ENCODE measurements around the gene RHBDD2.
"Not testable (repeated sequence)": the region's sequence is repeated elsewhere in the genome, so short reads cannot be mapped to it uniquely, and the experiment has no call there.

RHBDD2 gene

DNA sequence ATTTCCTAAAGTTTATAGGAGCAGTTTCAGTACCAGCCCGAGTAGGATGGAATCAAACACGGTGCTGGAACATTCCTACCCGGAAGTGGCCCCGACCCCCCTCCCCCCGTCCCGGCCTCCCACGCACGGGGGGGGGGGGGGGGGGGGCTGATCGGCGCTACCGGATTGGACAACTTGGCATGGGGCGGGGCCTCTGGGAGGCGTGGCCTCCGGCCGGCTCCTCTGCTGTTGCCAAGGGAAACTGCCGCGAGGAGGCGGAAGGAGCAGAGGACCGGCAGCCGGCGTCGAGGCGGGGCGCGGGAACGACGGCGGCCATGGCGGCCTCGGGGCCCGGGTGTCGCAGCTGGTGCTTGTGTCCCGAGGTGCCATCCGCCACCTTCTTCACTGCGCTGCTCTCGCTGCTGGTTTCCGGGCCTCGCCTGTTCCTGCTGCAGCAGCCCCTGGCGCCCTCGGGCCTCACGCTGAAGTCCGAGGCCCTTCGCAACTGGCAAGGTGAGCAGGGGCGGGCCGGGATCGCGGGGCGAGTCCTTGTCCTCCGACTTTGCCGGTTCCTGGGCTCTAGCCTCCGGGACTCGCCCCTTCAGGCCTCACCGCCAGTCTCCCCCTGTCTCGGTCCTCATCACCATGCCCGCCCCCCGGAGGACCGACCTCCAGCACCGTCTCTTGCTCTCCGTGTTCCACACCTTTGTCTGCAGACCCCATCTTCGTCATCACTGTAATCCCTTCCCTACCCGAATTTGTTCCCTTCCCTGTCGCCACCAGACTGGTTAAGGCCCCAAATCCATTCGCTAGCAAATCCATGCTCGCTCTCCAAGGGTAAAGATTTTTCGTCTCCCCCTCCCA is at the start of gene RHBDD2:
TSS of gene RHBDD2 (plus strand) at position 266 of the 843 bp plus-strand sequence. CDS start at position 315, 49 bp downstream.
- DNase-seq: peak; percentile 93

GRCh38 chr7:75829656-75830055 is 49.2 kb upstream of the RHBDD2 start:
- not testable (repeated sequence) for DNase-seq

GRCh38 chr7:75830978-75831377 is 47.9 kb upstream of the RHBDD2 start:
- DNase-seq: no peak

- not testable (repeated sequence) for DNase-seq
Measured at GRCh38 chr7:75833662-75834061, 45.2 kb upstream of the RHBDD2 start.

DNA sequence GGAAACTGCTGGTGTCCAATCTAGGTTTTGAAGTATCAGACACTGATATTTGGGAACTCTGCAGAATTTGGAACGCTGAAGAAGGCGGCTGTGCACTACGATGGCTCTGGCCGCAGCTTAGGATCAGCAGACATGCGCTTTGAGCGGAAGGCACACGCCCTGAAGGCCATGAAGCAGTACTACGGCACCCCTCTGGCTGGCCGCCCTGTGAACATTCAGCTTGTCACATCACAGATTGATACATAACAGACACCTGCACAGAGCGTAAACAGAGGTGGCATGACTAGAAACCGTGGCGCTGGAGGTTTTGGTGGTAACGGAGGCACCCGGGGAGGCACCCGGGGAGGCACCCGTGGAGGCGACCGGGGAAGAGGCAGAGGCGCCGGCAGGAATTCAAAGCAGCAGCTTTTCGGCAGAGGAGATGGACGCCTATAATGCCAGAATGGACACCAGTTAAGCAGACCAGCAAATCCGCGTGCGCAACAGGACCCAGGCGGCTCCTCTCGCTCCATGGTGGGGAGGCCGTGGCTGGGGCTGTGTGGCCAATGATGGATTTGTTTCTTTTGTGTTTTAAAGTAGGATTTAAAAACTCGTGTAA is 43.0 kb upstream of the RHBDD2 start:
- DNase-seq: no peak

DNA sequence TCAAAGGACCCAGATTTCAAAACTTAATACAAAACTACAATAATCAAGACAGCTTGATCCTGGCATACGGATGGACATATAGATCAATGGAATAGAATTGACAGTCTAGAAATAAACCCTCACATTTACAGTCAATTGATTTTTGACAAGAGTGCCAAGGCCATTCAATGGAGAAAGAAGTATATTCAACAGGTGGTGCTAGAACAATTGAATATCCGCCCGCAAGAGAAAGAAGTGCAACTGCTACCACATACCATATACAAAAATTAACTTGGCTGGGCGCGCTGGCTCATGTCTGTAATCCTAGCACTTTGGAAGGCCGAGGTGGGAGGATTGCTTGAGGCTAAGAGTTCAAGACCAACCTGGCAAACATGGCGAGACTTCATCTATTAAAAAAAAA is 42.0 kb upstream of the RHBDD2 start:
- no peak for DNase-seq

DNA sequence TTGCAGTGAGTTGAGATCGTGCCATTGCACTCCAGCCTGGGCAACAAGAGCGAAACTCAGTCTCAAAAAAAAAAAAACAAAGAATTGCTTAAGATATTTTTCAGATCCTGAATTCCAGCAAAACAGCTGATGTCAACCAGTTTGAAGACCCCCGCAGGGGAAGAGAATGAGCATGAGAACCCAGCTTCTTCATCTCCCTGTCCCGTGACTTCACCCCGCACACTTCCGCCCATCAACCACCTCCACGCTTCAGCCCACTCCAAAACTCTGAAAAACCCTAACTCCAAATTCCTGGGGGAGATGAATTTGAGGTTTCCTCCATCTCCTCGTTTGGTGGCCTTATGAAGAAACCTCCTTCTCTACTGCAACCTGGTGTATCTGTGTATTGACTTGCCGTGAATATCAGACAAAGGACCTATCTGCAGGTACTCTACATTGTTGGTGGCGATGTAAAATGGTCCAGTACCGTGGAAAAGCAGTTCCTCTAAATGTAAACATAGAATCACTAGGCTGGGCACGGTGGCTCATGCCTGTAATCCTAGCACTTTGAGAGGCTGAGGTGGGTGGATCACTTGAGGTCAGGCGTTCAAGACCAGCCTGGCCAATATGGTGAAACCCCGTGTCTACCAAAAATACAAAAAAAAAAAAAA is 40.4 kb upstream of the RHBDD2 start:
- DNase-seq: not testable (repeated sequence)

DNA sequence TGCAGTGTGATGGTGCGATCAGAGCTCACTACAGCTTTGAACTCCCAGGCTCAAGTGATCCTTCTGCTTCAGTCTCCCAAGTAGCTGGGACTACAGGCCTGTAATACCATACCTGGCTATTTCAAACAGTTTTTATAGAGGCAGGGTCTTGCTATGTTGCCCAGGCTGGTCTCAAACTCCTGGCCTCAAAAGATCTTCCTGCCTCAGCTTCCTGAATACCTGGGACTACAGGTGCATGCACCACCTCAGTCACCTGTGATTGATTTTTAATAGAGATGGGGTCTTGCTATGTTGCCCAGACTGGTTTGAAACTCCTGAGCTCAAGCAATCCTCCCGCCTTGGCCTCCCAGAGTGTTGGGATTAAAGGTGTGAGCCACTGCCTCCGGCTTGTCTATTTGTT is 38.8 kb upstream of the RHBDD2 start:
- no peak for DNase-seq

DNA sequence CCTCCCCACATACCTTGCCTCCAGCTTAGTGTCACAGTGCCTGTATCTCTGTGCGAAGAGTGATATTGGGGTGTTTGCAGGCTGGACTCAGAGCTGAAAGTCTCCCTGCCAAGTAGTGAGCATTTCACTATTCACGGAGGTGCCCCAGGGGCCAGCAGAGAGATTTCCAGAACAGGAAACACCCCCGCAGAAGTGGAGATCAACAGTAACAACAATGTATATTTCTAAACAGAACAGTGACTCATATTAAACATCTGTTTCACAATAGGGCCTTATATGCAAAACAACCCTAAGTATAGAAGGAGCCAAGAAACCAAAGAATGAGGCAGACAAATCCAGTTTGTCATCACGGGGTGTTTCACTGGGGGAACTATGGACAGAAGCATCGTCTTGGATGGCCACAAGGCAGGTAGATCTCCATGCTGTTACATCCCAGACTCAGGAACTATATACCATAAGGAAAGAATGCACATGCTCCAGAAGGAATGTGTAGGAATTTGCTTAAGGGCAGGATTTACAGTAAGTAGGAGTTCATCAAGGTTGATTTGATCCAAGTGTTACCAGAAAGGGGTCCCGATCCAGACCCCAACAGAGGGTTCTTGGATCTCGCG is 35.9 kb upstream of the RHBDD2 start:
- DNase-seq: no peak

GRCh38 chr7:75843613-75844116 is 35.2 kb upstream of the RHBDD2 start:
- no peak for DNase-seq

DNA sequence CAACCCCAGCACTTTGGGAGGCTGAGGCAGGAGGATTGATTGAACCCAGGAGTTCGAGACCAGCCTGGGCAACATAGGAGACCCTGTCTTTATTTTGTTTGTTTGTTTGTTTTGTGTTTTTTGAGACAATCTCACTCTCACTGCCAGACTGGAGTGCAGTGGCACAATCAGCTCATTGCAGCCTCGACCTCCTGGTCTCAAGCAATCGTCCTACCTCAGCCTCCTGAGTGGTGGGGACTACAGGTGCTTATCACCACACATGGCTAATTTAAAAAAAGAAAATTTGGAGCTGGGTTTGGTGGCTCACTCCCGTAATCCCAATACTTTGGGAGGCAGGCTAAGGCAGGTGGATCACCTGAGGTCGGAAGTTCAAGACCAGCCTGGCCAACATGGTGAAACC is 34.7 kb upstream of the RHBDD2 start:
- DNase-seq: no peak

- DNase-seq: not testable (repeated sequence)
Measured at GRCh38 chr7:75845132-75845531, 33.7 kb upstream of the RHBDD2 start.

- DNase-seq: no peak
Measured at GRCh38 chr7:75847707-75848106, 31.1 kb upstream of the RHBDD2 start.

DNA sequence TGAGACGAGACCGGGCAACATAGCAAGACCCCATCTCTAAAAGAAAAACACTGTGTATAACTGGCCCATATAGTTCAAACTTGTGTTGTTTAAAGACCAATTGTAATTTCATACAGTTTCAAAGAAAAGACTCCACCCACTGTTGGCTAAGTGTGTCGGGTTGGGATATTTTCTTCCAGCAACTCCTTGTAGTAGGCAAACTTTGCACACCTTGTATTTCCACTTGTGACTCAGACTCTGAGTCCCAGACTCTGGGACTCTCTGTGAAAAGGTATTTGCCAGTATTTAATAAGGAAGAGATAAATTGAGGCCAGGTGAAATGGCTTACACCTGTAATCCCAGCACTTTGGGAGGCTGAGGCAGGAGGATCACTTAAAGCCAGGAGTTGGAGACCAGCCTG is 29.3 kb upstream of the RHBDD2 start:
- no peak for DNase-seq

- no peak for DNase-seq
Measured at GRCh38 chr7:75850235-75850634, 28.6 kb upstream of the RHBDD2 start.

GRCh38 chr7:75854233-75854632 is 24.6 kb upstream of the RHBDD2 start:
- DNase-seq: no peak

DNA sequence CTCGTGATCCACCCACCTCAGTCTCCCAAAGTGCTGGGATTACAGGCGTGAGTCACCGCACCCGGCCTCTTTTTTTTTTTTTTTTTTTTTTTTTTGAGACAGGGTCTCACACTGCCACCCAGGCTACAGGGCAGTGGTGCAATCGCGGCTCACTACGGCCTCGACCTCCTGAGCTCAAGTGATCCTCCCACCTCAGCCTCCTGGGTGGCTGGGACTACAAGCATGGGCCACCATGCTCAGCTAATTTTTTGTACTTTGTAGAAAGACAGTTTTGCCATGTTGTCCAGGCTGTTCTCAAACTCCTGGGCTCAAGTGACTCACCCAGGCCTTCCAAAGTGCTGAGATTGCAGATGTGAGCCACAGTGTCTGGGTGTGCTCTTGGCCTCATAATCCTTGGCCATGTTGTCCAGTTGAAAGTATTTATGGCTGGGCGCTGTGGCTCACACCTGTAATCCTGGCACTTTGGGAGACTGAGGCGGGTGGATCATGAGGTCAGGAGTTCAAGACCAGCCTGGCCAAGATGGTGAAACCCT is 24.0 kb upstream of the RHBDD2 start:
- not testable (repeated sequence) for DNase-seq

DNA sequence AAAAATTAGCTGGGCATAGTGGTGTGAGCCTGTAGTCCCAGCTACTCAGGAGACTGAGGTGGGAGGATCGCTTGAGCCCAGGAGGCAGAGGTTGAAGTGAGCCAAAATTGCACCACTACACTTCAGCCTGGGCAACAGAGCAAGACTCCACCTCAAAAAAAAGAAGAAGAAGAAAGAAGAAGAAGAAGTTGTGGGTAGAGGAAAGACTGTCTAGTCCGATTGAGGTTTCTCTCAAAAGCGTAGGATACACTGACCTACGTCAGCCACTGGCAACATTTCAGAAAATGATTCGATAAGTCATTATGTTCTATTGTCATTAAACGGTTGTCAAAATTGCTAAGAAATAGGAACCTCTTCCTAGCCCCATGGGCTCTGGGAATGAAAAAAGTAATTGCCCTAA is 22.3 kb upstream of the RHBDD2 start:
- no peak for DNase-seq

GRCh38 chr7:75858410-75858809 is 20.4 kb upstream of the RHBDD2 start:
- no peak for DNase-seq

- no peak for DNase-seq
Measured at GRCh38 chr7:75861636-75862035, 17.2 kb upstream of the RHBDD2 start.

DNA sequence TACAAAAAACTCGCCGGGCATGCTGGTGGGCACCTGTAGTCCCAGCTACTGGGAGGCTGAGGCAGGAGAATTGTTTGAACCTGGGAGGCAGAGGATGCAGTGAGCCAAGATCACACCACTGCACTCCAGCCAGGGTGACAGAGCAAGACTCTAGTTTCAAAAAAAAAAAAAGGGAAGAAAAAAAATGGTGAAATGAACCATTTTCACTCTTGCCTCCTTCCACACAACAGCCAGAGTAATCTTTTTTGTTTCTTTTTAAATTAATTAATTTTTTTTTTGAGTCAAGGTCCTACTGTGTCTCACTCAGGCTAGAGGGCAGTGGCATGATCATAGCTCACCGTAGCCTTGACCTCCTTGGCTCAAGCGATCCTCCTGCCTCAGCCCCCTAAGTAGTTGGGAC is 14.6 kb upstream of the RHBDD2 start:
- not testable (repeated sequence) for DNase-seq

GRCh38 chr7:75866114-75866488 is 12.7 kb upstream of the RHBDD2 start:
- no peak for DNase-seq
